Right renal pelvis (tissue), 4 donors: Measurements from ENCODE around the gene HERPUD1. TPM values are rescaled to one million over a fixed set of nuclear protein-coding genes. Genes with fewer than 3 reads are reported as not detected.

ENCODE experiments used
- DNase-seq, 4 donors: peaks; one replicate each; pipeline ENCODE4 v3.0.0-alpha.2; 2013; ENCODE audit warnings: low read depth in 4 of 4, low spot score in 3 of 4, missing footprints in 1 of 4
- polyA plus RNA-seq, 4 donors: library from polyadenylated mRNA; unstranded; fragments of 120-200 nt; gene quantifications; one replicate each; pipeline ENCODE4 v1.2.1, GENCODE V29; 2013; ENCODE audit not compliant: insufficient read length in 4 of 4

HERPUD1 gene
- polyA plus RNA-seq, 4 donors = 116 to 134 (median 122) TPM

DNA sequence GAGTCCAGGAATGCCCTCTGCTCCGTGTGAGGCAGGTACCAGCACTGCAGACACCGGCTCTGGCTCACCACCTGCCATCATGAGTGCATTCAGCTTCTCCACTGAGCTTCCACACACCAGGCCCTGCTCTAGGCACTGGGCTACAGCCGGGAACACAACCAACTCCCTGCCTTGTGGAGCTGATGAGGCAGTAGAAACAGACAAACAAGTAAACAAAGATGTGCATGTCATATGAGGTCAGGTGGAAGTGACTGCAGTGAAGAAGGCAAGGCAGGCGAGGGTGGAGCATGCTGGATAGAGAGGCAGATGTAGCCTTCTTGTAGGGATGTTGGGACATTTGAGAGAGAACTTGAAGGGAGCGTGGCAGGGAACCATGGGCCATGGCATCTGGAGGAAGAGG, 62.4 kb downstream of the HERPUD1 start:
- no peak for DNase-seq

Other genes starting within 250 kb of the HERPUD1 start
- 10 to 100 TPM; 19.0 to 59.2 (median 30.2) TPM for gene MT1X, start 249.7 kb upstream of the HERPUD1 start, polyA plus RNA-seq
- gene NUP93, start 202.0 kb upstream of the HERPUD1 start, polyA plus RNA-seq = 10 to 100 TPM; 71.2 to 81.7 (median 72.5) TPM
- gene SLC12A3, start 66.9 kb upstream of the HERPUD1 start, polyA plus RNA-seq = 10 to 100 TPM; 36.4 to 58.0 (median 44.9) TPM
- gene CETP, start 29.8 kb downstream of the HERPUD1 start, polyA plus RNA-seq = 10 to 100 TPM; 11.6 to 16.4 (median 12.9) TPM
- gene NLRC5, start 57.4 kb downstream of the HERPUD1 start, polyA plus RNA-seq = 1 to 10 TPM; 2.1 to 3.3 (median 2.3) TPM
- 10 to 100 TPM; 34.7 to 40.8 (median 39.3) TPM for gene CPNE2, start 160.4 kb downstream of the HERPUD1 start, polyA plus RNA-seq